Non-pigmented ciliary epithelial cell (primary cell): ENCODE measurements around the gene METTL24.
"Not testable (repeated sequence)": the region's sequence is repeated elsewhere in the genome, so short reads cannot be mapped to it uniquely, and the experiment has no call there.

Experiments
- DNase-seq: peaks from one replicate; pipeline ENCODE4 v3.0.0-alpha.2; 2010; ENCODE audit warnings: low read depth

METTL24 gene

GRCh38 chr6:110265273-110265672, 92.9 kb downstream of the METTL24 start:
- DNase-seq, result no peak

- DNase-seq, result no peak
These were observed 101.8 kb downstream of the METTL24 start for GRCh38 chr6:110256366-110256765.

- peak; percentile 8 for DNase-seq
These were observed 102.9 kb downstream of the METTL24 start for GRCh38 chr6:110255211-110255750.

GRCh38 chr6:110250838-110251237, 107.3 kb downstream of the METTL24 start:
- no peak for DNase-seq

- DNase-seq, result no peak
These were observed 108.1 kb downstream of the METTL24 start for GRCh38 chr6:110250058-110250457.

- no peak for DNase-seq
These were observed 111.1 kb downstream of the METTL24 start for GRCh38 chr6:110246900-110247546.

GRCh38 chr6:110246378-110246777, 111.8 kb downstream of the METTL24 start:
- no peak for DNase-seq

GRCh38 chr6:110244621-110245020, 113.5 kb downstream of the METTL24 start:
- DNase-seq, result not testable (repeated sequence)

GRCh38 chr6:110239526-110240274, 118.4 kb downstream of the METTL24 start:
- no peak for DNase-seq

GRCh38 chr6:110236007-110236406, 122.1 kb downstream of the METTL24 start:
- DNase-seq, result not testable (repeated sequence)

- DNase-seq, result no peak
These were observed 124.3 kb downstream of the METTL24 start for GRCh38 chr6:110233770-110234374.

- DNase-seq, result no peak
These were observed 125.7 kb downstream of the METTL24 start for GRCh38 chr6:110232450-110232849.

GRCh38 chr6:110226261-110226660, 131.9 kb downstream of the METTL24 start:
- no peak for DNase-seq

- DNase-seq, result no peak
These were observed 136.4 kb downstream of the METTL24 start for GRCh38 chr6:110221738-110222137.

GRCh38 chr6:110217266-110217665, 140.9 kb downstream of the METTL24 start:
- DNase-seq, result no peak

GRCh38 chr6:110216140-110216539, 142.0 kb downstream of the METTL24 start:
- no peak for DNase-seq

GRCh38 chr6:110214338-110214737, 143.8 kb downstream of the METTL24 start:
- no peak for DNase-seq

- DNase-seq, result no peak
These were observed 146.4 kb downstream of the METTL24 start for GRCh38 chr6:110211753-110212152.

GRCh38 chr6:110207652-110208051, 150.5 kb downstream of the METTL24 start:
- no peak for DNase-seq

- DNase-seq, result no peak
These were observed 156.8 kb downstream of the METTL24 start for GRCh38 chr6:110201151-110201884.

GRCh38 chr6:110198561-110198960, 159.6 kb downstream of the METTL24 start:
- no peak for DNase-seq

- DNase-seq, result no peak
These were observed 161.3 kb downstream of the METTL24 start for GRCh38 chr6:110196874-110197273.
